ENCODE data around the gene XPNPEP2.

The XPNPEP2 gene

DNA sequence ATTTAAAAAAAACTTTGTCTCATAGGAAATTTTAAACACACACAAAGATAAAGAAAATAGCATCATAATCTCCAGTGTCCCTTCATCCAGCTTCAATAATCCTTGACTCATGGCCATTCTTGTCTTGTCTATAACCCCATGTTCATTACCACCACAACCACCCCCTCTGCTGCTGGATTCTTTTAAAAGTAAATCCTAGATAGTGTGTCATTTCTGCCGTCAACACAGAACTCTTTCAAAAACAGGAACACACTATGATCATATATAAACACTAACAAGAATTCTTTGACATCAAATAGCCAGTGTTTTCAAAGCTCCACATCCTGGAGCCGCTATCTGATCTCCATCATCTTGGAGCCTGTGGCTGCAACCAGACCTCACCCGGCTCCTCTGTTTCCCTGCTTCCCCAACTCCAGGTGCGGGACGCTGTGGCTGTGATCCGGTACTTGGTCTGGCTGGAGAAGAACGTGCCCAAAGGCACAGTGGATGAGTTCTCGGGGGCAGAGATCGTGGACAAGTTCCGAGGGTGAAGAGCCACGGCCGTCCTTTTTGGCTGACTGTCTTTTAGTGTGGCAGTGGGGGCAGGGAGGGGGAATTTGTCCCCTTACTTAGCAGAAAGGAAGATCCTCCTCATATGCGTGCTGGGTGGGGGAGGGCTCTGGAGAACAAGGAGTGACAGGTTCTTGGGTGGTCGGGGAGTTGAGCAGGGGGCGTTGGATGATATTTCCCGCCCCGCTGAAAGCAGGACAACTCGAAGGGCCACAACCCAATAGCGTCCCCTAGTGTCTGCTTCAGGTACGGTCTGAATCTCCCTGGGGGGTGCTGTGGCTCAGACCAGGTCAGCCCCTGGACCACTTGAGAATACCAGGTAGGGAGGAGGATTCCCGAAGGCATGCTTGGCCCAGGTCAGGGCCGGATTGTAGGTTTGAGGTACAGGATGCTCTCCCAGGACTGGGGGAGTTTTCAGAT, 15.6 kb downstream of the XPNPEP2 start:
- no peak for FAIRE-seq

DNA sequence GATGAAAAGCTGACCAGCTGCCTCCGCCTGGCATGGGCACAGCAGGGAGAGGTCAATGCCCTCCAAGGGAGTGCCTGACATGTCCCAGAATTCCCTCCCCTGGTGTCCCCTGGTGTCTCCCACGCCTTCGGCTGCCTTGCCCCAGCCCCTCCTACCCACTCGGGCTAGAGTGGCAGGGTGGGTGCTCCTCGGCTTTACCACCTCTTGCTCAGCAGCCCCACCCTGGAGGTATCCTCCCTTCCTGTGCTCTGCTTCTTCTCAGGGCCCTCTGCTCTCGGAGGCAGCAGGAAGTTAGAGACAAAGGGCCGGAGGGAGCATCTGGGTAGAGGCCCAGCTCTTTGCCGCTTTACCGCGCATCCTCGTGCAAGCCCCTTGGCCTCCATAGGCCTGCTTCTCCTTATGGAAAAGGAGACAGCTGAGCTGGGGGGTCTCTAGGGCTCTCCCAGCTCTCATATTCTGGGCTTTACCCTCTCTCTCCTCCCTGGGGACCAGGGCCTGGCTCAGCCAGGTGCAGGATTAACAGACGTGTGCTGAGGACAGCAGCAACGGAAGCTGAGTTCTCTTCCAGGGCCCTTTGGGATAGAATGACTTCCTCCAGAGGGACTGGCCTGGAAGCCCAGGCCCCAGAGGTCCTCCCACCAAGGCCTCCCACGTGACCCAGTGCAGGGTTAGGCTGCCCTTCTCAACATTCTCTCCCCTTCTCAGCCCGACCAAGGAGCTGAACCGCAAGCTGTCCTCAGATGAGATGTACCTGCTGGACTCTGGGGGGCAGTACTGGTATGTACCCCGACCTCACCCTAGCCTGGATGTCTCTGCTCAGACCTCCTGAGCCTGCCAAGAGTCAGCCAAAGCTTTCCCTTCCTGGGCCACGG, 17.2 kb downstream of the XPNPEP2 start:
- no peak for FAIRE-seq

DNA sequence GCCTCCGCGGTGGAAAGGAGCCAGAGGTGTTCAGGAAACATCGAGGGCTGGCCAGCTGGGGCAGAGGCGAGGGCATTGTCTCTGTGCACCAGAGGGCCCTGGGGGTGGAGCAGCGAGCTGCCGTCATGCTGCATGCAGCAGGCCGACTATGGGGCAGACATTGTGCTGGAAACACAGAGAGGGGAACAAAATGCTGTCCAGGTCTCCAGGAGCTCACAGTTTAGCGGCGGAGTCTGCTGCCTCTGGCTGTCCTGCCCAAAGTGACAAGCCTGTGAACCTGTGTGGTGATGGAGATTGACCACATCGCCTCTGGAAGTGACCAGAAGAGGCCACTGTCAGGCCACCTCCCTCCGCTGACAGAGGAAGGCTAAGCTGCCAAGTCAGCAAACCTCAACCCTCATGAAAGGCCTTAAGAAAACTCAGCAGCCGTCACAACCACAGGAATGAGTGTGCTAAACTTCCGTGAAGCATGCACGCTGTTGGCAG, 20.8 kb downstream of the XPNPEP2 start:
- no peak for FAIRE-seq

- FAIRE-seq = no peak
These were observed 21.4 kb downstream of the XPNPEP2 start for GRCh38 chrX:129760155-129760554.

DNA sequence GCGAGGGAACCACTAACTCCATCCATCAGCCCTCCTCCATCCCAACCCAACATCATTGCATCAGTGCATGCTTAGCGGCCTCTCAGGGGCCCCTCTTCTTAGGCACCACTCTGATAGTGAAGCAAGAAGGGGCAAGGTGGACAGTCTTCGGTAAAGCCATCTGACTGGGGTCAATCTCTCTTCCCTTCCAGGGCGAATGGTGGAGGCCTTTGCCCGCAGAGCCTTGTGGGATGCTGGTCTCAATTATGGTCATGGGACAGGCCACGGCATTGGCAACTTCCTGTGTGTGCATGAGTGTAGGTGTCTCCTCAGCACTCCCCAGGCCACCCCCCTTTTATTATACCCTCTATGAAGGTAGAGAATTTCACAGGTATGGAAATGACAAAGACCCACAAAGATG, 22.2 kb downstream of the XPNPEP2 start:
- FAIRE-seq = no peak

DNA sequence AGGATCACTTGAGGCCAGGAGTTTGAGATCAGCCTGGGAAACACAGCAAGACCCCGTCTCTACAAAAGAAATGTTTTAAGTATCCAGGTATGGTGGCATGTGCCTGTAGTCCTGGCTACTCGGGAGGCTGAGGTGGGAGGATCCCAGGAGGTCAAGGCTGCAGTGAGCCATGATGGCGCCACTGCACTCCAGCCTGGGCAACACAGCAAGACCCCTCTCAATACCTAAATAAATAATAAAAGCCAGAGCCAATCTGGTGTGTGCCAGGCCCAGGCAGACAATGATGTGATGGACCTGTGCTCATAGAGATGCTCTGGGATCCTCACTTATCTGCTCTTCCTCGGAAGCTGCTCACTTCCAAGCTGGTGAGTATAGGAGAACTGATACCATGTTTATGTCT, 22.8 kb downstream of the XPNPEP2 start:
- no peak for FAIRE-seq

- FAIRE-seq = no peak
These were observed 23.7 kb downstream of the XPNPEP2 start for GRCh38 chrX:129762448-129762847.

- FAIRE-seq = no peak
These were observed 24.9 kb downstream of the XPNPEP2 start for GRCh38 chrX:129763666-129764065.

DNA sequence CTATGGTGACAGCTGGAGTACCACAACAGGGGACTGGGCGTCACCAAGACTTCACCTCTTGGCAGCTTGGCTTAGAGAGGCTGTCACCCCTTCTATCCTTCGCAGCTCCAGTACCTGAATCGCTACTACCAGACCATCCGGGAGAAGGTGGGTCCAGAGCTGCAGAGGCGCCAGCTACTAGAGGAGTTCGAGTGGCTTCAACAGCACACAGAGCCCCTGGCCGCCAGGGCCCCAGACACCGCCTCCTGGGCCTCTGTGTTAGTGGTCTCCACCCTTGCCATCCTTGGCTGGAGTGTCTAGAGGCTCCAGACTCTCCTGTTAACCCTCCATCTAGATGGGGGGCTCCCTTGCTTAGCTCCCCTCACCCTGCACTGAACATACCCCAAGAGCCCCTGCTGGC, 29.4 kb downstream of the XPNPEP2 start:
- FAIRE-seq = no peak

GRCh38 chrX:129768586-129769466, 30.0 kb downstream of the XPNPEP2 start:
- FAIRE-seq = no peak

DNA sequence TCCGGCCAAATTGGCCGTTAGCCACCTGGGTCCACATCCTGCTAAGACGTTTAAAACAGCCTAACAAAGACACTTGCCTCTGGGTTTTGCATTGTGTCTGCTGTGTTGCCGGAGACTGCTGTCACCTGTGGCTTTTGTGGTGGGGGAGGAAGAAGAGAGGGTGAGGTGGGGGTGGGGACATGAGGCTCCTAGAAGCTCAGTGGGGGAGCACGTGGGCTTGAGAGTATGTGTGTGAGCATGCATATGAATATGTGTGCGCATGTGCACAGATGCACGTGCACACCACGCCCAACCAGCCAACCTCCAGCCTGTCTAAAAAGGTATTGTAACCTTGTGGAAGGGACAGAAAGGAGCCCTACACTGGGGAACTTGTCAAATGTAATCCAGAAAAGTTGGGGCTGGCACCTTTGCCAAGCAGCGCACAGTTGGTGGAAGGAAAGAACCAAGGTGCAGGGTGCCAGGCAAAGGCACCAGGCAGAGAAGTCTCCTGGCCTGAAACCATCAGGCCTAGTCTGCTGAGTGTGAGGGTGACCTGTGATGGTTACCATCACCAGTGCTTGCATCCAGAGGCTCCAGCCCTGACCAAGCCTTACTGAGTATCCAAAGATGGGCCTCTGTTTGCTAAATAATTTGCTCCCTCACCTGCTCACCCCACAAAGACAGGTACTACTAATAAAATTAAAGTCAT, 30.8 kb downstream of the XPNPEP2 start:
- FAIRE-seq = no peak

DNA sequence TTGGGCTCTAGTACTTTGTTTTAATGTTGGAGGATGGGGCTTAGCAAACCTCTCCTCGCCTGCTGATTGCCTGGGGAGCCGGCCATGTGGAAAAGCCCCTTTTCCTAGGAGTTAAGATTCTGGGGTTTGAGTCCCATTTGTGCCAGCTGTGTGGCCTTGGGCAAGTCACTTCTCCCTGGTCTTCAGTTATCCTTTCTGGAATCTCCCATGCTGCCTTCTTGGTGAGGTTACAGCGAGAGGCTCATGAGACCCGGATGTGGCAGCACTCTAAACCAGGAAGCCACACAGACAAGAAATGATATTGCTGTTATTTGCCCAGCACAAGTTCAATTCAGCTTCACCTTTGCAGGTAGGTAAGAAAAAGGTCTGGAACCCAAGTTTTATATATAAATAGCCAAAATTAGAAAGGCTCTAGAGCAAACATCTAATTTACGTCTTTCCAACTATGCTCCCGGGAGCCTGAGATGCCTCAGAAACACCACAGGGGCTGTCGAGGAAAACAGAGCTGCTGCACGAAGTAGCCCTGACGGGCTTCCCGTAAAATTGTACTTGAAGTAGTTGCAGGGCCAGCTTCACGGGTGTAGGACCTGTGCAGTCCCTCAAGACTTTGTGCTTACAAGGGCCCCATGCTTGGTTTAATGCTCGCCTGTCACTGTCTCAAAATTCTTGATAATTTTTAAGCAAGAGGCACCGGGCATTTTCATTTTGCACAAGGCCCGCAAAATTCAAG, 32.7 kb downstream of the XPNPEP2 start:
- no peak for FAIRE-seq

DNA sequence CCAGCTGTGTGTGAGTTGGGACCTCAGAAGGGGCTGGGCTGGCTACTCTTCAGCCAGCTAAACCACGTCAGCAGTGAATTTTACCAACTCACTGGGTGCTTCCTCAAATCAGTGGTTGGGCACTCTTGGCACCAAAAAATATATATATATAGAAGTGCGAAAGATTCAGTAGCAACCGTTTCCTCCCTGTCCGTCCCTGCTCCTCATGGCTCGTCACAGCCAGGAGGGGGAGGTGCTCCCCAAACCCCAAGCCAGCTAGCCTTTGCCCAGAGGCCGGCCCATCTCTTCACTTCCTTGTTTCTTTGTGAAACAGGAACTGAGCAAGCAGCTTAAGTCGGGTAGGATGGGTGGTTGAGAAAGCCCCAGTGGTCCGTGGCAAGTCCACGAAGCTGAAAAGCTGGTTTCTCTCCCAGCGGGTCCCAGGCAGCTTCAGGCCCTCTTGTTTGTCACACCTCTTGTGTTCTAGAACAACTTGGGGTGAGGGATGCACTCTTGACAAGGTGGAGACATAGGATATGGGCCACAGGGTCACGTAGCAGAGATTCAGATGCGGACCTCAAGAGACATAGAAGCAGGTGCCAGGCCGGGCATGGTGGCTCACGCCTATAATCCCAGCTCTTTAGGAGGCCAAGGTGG, 34.1 kb downstream of the XPNPEP2 start:
- no peak for FAIRE-seq

GRCh38 chrX:129773649-129774458, 35.1 kb downstream of the XPNPEP2 start:
- no peak for FAIRE-seq

DNA sequence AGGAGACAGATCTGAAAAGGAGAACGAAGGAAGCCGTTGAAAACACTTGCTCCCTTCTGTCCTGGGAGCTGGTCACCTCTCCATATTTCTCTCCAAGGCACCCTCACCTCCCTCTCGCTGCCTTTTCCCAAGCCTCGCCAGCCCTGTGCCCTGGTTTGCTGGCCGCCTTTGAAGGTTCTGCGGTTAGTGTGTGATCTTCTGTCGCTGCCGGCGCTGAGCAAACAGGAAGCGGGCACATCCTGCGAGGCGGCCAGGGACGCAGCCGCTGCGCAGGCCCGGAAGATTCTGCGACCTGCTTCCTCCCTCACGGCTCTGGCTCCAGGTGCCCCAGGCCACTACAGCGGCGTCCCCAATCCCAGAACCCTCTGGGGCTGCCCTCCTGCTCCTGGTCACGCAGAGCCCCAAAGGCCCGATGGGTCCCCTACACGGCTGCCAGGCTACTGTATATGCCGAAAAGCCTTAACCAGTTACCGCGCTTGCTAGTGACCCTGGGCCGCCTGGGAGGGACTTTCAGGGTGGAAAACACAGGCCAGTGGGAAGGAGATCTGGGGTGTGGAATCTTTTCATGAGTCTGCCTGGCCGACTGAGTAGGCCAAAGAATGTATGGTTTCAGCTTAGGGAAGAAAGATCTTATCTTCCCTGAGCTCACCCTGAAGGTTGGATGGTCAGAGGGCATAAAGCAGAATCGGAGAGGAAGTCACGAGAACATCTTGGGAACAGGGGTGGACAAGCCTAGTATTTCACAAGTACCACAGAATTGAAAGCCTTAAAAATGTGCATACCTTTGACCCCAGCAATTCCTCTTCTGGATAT, 38.6 kb downstream of the XPNPEP2 start:
- no peak for FAIRE-seq

GRCh38 chrX:129779086-129779672, 40.4 kb downstream of the XPNPEP2 start:
- no peak for FAIRE-seq

- no peak for FAIRE-seq
These were observed 41.0 kb downstream of the XPNPEP2 start, which contains the start of gene SASH3 for GRCh38 chrX:129779747-129780146. Gene SASH3, plus strand, starts transcription at chrX:129779949. Its CDS starts 149 bp downstream, at chrX:129780098.

DNA sequence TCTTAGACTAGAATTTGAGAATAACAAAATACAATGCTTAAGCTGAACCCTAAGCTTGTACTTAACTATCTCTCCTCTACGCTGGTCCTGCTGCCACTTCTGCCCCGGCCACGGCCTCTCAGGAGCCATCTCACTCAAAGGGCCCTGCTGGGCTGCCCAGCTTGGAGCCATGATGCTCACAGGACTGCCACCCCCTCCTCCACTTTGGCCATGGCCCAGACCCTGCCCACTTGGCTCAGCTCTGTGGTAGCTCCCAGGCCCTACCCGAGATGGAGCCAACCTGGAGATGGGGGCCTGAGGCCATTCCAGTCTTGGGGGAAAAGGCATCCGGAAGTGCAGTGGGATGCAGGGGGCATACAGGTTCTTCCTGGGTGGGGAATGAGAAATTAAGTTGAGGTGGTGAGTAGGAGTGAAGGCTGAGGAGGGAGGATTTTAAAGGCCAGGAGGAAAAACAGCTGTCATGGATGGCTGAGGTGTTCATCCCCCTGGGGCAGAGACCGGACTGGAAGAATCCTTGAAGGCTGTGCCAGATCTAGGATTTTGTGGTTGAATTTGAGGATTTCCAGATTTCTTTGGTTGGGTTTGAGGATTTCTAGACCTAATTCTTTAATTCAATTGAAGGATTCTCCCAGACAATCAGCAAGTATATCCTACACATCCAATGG, 41.8 kb downstream of the XPNPEP2 start:
- no peak for FAIRE-seq

Measured in endometrium (tissue), 2 donors.